Naive thymus-derived CD4-positive, alpha-beta T cell (primary cell): ENCODE data around the gene EYS. TPM values are rescaled to one million over a fixed set of nuclear protein-coding genes. Genes with fewer than 3 reads are reported as not detected.

ENCODE experiments used
- ATAC-seq: fragments of 150-1000 bp; cut with Tn5 transposase; 2 replicates; pipeline ENCODE4 v1.10.0; 2021; ENCODE audit warnings: mild to moderate bottlenecking, moderate library complexity
- CTCF ChIA-PET: fragments of 350-600 bp; sonication (Branson Sonifier 250); formaldehyde crosslinking; loops from one replicate; lab custom pipeline; 2021; ENCODE audit warnings: antibody characterized with exemption; lab: Charles Lee
- POLR2A ChIA-PET: fragments of 350-600 bp; sonication (Branson Sonifier 250); formaldehyde crosslinking; loops from one replicate; lab custom pipeline; 2021; ENCODE audit warnings: antibody characterized with exemption, inconsistent platforms; lab: Charles Lee
- DNase-seq, 9 donors: peaks; one replicate each; pipeline versions ENCODE4 v3.0.0 to v3.0.0-alpha.2; 2020 to 2022; ENCODE audit warnings: mixed read lengths in 1 of 9
- H3K27ac ChIP-seq: one replicate; pipeline ENCODE4 v1.7.0; 2013; ENCODE audit warnings: mild to moderate bottlenecking, low read depth, low read length, moderate library complexity
- H3K27me3 ChIP-seq, 2 donors: one replicate each; pipeline ENCODE4 v1.7.0; 2013; ENCODE audit warnings: low read length in 2 of 2, mild to moderate bottlenecking in 2 of 2, moderate library complexity in 2 of 2; ENCODE audit not compliant: control insufficient read depth in 2 of 2, insufficient read depth in 2 of 2
- H3K36me3 ChIP-seq, 3 experiments: 1 replicate in 2 of 3; 2 replicates in 1 of 3; pipeline ENCODE4 v1.7.0; 2013; ENCODE audit warnings: low read length in 3 of 3, mild to moderate bottlenecking in 3 of 3, moderate library complexity in 1 of 3; ENCODE audit not compliant: insufficient read depth in 3 of 3, control insufficient read depth in 2 of 3
- H3K4me1 ChIP-seq, 2 donors: one replicate each; pipeline ENCODE4 v1.7.0; 2013; ENCODE audit warnings: low read length in 2 of 2, mild to moderate bottlenecking in 2 of 2, moderate library complexity in 1 of 2; ENCODE audit not compliant: control insufficient read depth in 2 of 2, insufficient read depth in 2 of 2
- H3K4me3 ChIP-seq: 2 replicates; pipeline ENCODE4 v1.7.0; 2013; ENCODE audit warnings: mild to moderate bottlenecking, low read length
- H3K9me3 ChIP-seq, 3 experiments: 1 replicate in 2 of 3; 2 replicates in 1 of 3; pipeline ENCODE4 v1.7.0; 2013; ENCODE audit warnings: low read length in 3 of 3; ENCODE audit not compliant: control insufficient read depth in 2 of 3
- H3K27ac Mint-ChIP-seq, 9 donors: one replicate each; pipeline ENCODE4 v1.8.0; 2020 to 2022; ENCODE audit warnings: mixed read lengths in 9 of 9, mild to moderate bottlenecking in 8 of 9, moderate library complexity in 5 of 9, inconsistent platforms in 2 of 9
- H3K27me3 Mint-ChIP-seq, 5 donors: one replicate each; pipeline ENCODE4 v1.8.0; 2021 to 2022; ENCODE audit warnings: mixed read lengths in 5 of 5, mild to moderate bottlenecking in 1 of 5
- H3K36me3 Mint-ChIP-seq, 5 donors: one replicate each; pipeline ENCODE4 v1.8.0; 2020 to 2022; ENCODE audit warnings: mixed read lengths in 5 of 5, mild to moderate bottlenecking in 3 of 5, inconsistent platforms in 1 of 5
- H3K4me1 Mint-ChIP-seq, 7 donors: one replicate each; pipeline ENCODE4 v1.8.0; 2020 to 2022; ENCODE audit warnings: mixed read lengths in 7 of 7, mild to moderate bottlenecking in 3 of 7, inconsistent platforms in 1 of 7
- H3K4me3 Mint-ChIP-seq, 10 donors: one replicate each; pipeline ENCODE4 v1.8.0; 2020 to 2022; ENCODE audit warnings: mild to moderate bottlenecking in 10 of 10, mixed read lengths in 10 of 10, moderate library complexity in 6 of 10, inconsistent platforms in 2 of 10
- H3K9me3 Mint-ChIP-seq, 11 donors: one replicate each; pipeline ENCODE4 v1.8.0; 2020 to 2022; ENCODE audit warnings: mixed read lengths in 11 of 11, mild to moderate bottlenecking in 4 of 11, inconsistent platforms in 1 of 11, moderate library complexity in 1 of 11
- intact Hi-C, 2 donors: fragments of 100-400 bp; cut with micrococcal nuclease; formaldehyde crosslinking; loops; one replicate each; pipeline ENCODE4 v1.15.1; 2023
- polyA plus RNA-seq, 2 donors: library from polyadenylated mRNA; unstranded; fragments of 300-500 nt; fragmentation: Illumina TruSeq; gene quantifications; one replicate each; pipeline ENCODE4 v1.2.3, GENCODE V29; 2021
- total RNA-seq, 6 experiments: library from RNA in 5 of 6; stranded (reverse) in 5 of 6; gene quantifications; 1 replicate in 5 of 6; 2 replicates in 1 of 6; pipeline ENCODE4 v1.2.3 and lab custom pipeline; 2021 to 2026

Gene EYS
- total and polyA plus RNA-seq, 7 experiments from 2014 or later = 0.07 to 0.21 (median 0.13) TPM; not detected in 4

GRCh38 chr6:64289931-64290330 is 1417.1 kb downstream of the EYS start:
- H3K36me3 ChIP-seq = no peaks in the 10 kb centered on the region
- peaks cover 0 to 17% (median 4%) of the 10 kb centered on the region in 11 donors for H3K9me3 Mint-ChIP-seq
- no peaks in the 10 kb centered on the region for H3K36me3 Mint-ChIP-seq
- H3K27me3 ChIP-seq = no peaks in the 10 kb centered on the region
- ATAC-seq (no peak), DNase-seq (no peak)
- no peaks in the 10 kb centered on the region for H3K4me1 Mint-ChIP-seq
- no peak overlapping the region for H3K4me3 Mint-ChIP-seq
- no peaks in the 10 kb centered on the region for H3K9me3 ChIP-seq
- H3K4me1 ChIP-seq = no peaks in the 10 kb centered on the region
- no peaks in the 10 kb centered on the region for H3K27me3 Mint-ChIP-seq
- intact Hi-C loops = no loop called here
- no peak overlapping the region for H3K27ac Mint-ChIP-seq
- no peak overlapping the region for H3K4me3 ChIP-seq
- ChIA-PET CTCF (no interaction called here), POLR2A (no interaction called here)
- H3K27ac ChIP-seq = no peak overlapping the region

DNA sequence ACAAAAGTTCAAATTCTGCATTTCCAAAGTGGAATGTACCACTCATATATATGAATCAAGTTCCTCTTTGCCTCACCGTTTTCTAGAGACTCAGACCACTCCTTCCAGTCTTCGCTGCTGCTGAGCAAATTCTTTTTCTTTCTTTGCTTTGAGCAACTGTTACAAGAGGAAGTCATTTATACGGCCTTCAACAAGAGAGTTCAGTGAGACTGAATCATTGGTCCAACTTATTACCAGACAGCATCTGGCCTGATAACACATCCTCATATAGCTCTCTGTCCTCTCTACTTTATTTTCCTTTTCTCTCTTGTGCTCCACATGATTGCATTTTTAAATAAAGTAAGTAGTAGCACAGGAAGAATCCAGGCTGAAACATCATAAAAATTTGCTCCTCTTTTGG is 1418.7 kb downstream of the EYS start:
- intact Hi-C loops = no loop called here
- H3K36me3 Mint-ChIP-seq = no peaks in the 10 kb centered on the region
- H3K27me3 Mint-ChIP-seq = no peaks in the 10 kb centered on the region
- Histone ChIP-seq H3K4me1 (no peaks in the 10 kb centered on the region), H3K9me3 (no peaks in the 10 kb centered on the region), H3K27me3 (no peaks in the 10 kb centered on the region), H3K4me3 (no peak overlapping the region), H3K27ac (no peak overlapping the region), H3K36me3 (no peaks in the 10 kb centered on the region)
- H3K9me3 Mint-ChIP-seq = peaks cover 0 to 20% (median 6%) of the 10 kb centered on the region in 11 donors
- ATAC-seq (no peak), DNase-seq (no peak)
- ChIA-PET POLR2A (no interaction called here), CTCF (no interaction called here)
- H3K27ac Mint-ChIP-seq = no peak overlapping the region
- H3K4me3 Mint-ChIP-seq = no peak overlapping the region
- no peaks in the 10 kb centered on the region for H3K4me1 Mint-ChIP-seq

GRCh38 chr6:64281167-64281566 is 1425.9 kb downstream of the EYS start:
- H3K4me3 Mint-ChIP-seq = no peak overlapping the region
- POLR2A ChIA-PET = no interaction called here
- no peak for DNase-seq

GRCh38 chr6:64280569-64280968 is 1426.5 kb downstream of the EYS start:
- H3K9me3 ChIP-seq = no peaks in the 10 kb centered on the region
- ChIA-PET POLR2A (no interaction called here), CTCF (no interaction called here)
- no peaks in the 10 kb centered on the region for H3K27me3 ChIP-seq
- DNase-seq (no peak), ATAC-seq (no peak)
- Mint-ChIP-seq H3K27ac (no peak overlapping the region), H3K9me3 (peaks cover 0 to 10% (median 8%) of the 10 kb centered on the region in 11 donors), H3K4me1 (no peaks in the 10 kb centered on the region), H3K36me3 (no peaks in the 10 kb centered on the region), H3K27me3 (no peaks in the 10 kb centered on the region), H3K4me3 (no peak overlapping the region)
- intact Hi-C loops = no loop called here
- no peak overlapping the region for H3K4me3 ChIP-seq
- no peak overlapping the region for H3K27ac ChIP-seq
- H3K36me3 ChIP-seq = no peaks in the 10 kb centered on the region
- H3K4me1 ChIP-seq = no peaks in the 10 kb centered on the region

More at GRCh38 chr6:64281167-64281566, 1425.9 kb downstream of the EYS start:
- Histone ChIP-seq H3K4me3 (no peak overlapping the region), H3K27me3 (no peaks in the 10 kb centered on the region), H3K4me1 (no peaks in the 10 kb centered on the region), H3K36me3 (no peaks in the 10 kb centered on the region), H3K9me3 (no peaks in the 10 kb centered on the region), H3K27ac (no peak overlapping the region)
- Mint-ChIP-seq H3K27me3 (no peaks in the 10 kb centered on the region), H3K36me3 (no peaks in the 10 kb centered on the region), H3K9me3 (peaks cover 0 to 9% (median 7%) of the 10 kb centered on the region in 11 donors), H3K4me1 (no peaks in the 10 kb centered on the region), H3K27ac (no peak overlapping the region)
- intact Hi-C loops = no loop called here
- CTCF ChIA-PET = no interaction called here
- no peak for ATAC-seq

DNA sequence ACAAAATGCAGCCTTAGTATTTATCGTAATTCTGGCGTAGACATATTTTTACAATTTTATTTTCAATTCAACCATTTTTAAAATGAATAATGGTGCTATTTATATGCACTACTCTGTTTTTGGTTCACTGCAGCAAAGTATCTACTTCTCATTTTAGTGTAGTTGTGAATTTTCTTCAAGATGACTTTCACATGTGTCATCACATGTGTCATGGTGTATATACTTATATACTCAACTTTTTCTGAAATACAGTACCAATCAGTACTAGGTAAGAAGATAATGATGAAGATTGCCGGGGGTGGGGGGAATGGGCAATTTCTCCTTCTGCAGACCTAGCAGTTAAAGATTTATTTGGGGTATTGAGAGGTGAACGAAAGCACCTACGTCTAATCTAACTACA is 1436.9 kb downstream of the EYS start:
- POLR2A ChIA-PET = no interaction called here
- H3K4me3 Mint-ChIP-seq = no peak overlapping the region

DNA sequence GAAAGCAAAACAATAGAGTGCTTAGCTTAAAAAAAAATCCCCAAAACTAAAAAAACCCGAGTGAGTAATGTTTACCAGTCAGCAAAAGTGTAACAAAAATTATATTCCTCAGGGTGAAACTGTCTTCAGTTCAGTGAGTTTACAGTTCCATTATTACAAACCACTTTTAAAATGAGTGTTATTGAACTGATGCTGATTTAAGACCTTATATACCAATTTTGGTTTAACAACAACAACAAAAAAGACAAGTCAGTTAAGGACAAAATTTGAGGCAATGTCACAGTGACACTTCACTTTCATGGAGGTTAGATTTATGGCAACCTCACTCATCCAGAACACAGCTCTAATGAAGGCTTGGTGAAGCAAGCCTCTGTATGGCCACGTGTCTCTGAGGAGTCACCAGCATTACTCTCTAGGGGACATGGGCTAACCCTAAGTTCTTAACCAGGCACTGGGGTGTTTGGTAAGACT is 1440.6 kb downstream of the EYS start:
- no peak for ATAC-seq
- Histone ChIP-seq H3K27me3 (no peaks in the 10 kb centered on the region), H3K36me3 (no peaks in the 10 kb centered on the region), H3K27ac (no peak overlapping the region), H3K4me1 (no peaks in the 10 kb centered on the region), H3K9me3 (no peaks in the 10 kb centered on the region), H3K4me3 (no peak overlapping the region)
- intact Hi-C loops = no loop called here
- no peak for DNase-seq
- Mint-ChIP-seq H3K27ac (no peak overlapping the region), H3K9me3 (peaks cover 0 to 6% (median 0%) of the 10 kb centered on the region in 11 donors), H3K27me3 (no peaks in the 10 kb centered on the region), H3K4me1 (no peaks in the 10 kb centered on the region), H3K4me3 (no peak overlapping the region), H3K36me3 (no peaks in the 10 kb centered on the region)
- POLR2A ChIA-PET = no interaction called here
- CTCF ChIA-PET = no interaction called here

More for the DNA sequence above, 1436.9 kb downstream of the EYS start:
- no peaks in the 10 kb centered on the region for H3K36me3 Mint-ChIP-seq
- Histone ChIP-seq H3K9me3 (no peaks in the 10 kb centered on the region), H3K36me3 (no peaks in the 10 kb centered on the region), H3K4me3 (no peak overlapping the region), H3K27me3 (no peaks in the 10 kb centered on the region), H3K4me1 (no peaks in the 10 kb centered on the region), H3K27ac (no peak overlapping the region)
- CTCF ChIA-PET = no interaction called here
- DNase-seq = no peak
- intact Hi-C loops = no loop called here
- H3K27ac Mint-ChIP-seq = no peak overlapping the region
- H3K4me1 Mint-ChIP-seq = no peaks in the 10 kb centered on the region
- no peaks in the 10 kb centered on the region for H3K27me3 Mint-ChIP-seq
- peaks cover 0 to 6% (median 0%) of the 10 kb centered on the region in 11 donors for H3K9me3 Mint-ChIP-seq
- ATAC-seq = no peak

DNA sequence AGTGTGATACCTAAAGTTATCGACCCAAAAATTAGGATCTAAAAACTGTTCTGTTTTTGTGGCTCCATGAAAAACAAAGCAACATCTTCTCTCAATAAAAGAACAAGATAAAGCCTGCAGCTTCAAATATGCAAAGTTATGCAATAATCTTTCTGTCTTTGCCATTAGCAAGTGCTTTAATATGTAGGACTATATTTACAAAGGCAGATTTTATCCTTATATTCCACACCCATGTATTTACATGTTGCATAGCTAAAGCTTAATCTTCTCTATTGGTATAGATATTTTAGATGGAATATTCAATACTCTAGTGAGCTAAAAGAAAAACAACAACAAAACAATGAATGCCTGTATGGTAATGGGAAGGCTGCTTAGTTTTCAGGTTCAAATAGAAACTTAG is 1443.2 kb downstream of the EYS start:
- CTCF ChIA-PET = no interaction called here
- no peak overlapping the region for H3K4me3 Mint-ChIP-seq

More for the DNA sequence above, 1443.2 kb downstream of the EYS start:
- Histone ChIP-seq H3K9me3 (no peaks in the 10 kb centered on the region), H3K27ac (no peak overlapping the region), H3K4me3 (no peak overlapping the region), H3K36me3 (no peaks in the 10 kb centered on the region), H3K4me1 (no peaks in the 10 kb centered on the region), H3K27me3 (no peaks in the 10 kb centered on the region)
- H3K36me3 Mint-ChIP-seq = no peaks in the 10 kb centered on the region
- H3K4me1 Mint-ChIP-seq = no peaks in the 10 kb centered on the region
- POLR2A ChIA-PET = no interaction called here
- H3K27me3 Mint-ChIP-seq = no peaks in the 10 kb centered on the region
- no peak overlapping the region for H3K27ac Mint-ChIP-seq
- intact Hi-C loops = no loop called here
- ATAC-seq = no peak
- no peak for DNase-seq
- peaks cover 0 to 9% (median 0%) of the 10 kb centered on the region in 11 donors for H3K9me3 Mint-ChIP-seq
